ENCODE results near the gene DFFB.

DNA sequence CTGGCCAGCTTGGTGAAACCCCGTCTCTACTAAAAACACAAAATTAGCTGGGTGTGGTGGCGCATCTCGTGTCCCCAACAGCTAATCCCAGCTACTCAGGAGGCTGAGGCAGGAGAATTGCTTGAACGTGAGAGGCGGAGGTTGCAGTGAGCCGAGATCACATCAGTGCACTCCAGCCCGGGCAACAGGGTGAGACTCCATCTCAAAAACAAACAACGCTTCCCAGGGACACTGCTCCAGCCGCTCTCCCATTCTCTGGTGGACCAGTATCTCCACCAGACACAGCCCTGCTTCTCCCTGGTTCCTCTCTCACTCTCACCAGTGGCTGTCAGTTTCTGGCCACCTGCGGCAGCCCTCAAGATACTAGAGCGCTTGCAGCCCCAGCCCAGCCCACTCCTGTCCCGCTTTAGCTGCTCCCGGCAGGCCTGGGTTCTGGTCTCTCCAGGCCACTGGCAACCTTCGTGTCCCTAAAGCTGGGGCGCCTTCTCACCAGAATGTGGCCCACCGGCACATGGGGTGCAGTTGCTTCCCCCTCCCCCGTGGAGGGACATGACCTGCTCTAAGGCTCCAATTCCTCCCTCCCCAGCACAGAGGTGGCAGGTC, 40.0 kb upstream of the DFFB start:
- no peak for TF ChIP-seq CTCF (IDR thresholded peaks at IDR 0.05)
- TF ChIP-seq EP300 (IDR thresholded peaks at IDR 0.05), result no peak
- TF ChIP-seq POLR2A (IDR thresholded peaks at IDR 0.05), result no peak
